Measurements from ENCODE around the gene SPRR2A. TPM values are rescaled to one million over a fixed set of nuclear protein-coding genes. Genes with fewer than 3 reads are reported as not detected.

SPRR2A gene
- 1,000 to 10,000 TPM; 3,933 to 4,263 TPM for polyA plus RNA-seq

DNA sequence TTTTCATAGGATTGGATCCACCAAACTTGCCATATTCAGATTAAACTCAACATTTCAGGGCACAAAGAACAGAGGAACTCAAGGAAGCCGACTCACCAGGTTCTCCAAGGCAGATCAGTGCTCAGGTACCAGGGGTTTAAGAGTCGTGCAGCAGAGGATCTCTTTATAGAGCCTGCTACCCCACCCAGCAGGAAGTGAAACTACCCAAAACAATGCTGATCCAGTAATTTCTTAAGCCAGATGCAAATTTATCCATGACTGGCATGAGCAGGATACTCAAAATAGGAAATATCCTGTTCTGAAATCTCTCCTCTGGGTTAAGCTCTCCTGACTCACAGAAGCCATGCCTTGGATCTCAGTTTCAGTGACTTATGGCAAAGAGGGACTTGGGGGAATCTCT lies at the start of gene SPRR2A:
Gene SPRR2A (minus strand): TSS at position 138 of the 400 bp plus-strand sequence. CDS start 777 bp downstream, outside the sequence.
- Histone ChIP-seq H3K36me3 (ENCODE audit: control insufficient read depth in 2 of 2, insufficient read depth in 2 of 2, low read length in 1 of 2) (no peaks in the 10 kb centered on the region), H3K27me3 (ENCODE audit: control insufficient read depth in 1 of 2, insufficient read depth in 2 of 2, low read length in 2 of 2) (no peaks in the 10 kb centered on the region), H3K4me3 (ENCODE audit: low read depth in 1 of 2, low read length in 2 of 2) (peak within 1 kb of the TSS; percentile 20 to 47), H3K9me3 (ENCODE audit: control insufficient read depth in 2 of 2, insufficient read depth in 1 of 2, low read depth in 1 of 2, low read length in 1 of 2) (no peaks in the 10 kb centered on the region), H3K4me1 (ENCODE audit: control insufficient read depth in 2 of 2, insufficient read depth in 2 of 2, low read length in 1 of 2) (no peaks in the 10 kb centered on the region), H3K27ac (ENCODE audit: low read depth in 2 of 2, low read length in 1 of 2) (peak within 1 kb of the TSS; percentile 65 to 73)
- 53% methylated on average over 2 of the region's 2 CpGs for WGBS, 2 donors

DNA sequence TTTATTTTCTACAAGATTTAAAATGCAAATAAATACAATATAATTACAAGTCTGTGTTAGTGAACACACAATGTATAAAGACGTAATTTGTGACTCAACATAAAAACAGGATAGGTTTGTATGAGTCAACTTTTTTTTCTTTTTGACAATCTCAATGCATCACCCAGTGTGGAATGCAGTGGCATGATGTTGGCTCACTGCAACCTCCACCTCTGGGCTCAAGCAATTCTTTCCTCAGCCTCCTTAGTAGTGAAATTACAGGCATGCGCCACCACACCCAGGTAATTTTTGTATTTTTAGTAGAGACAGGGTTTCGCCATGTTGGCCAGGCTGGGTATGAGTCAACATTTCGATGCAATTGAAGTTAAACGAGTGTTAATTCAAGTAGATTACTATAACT lies 42.9 kb upstream of the SPRR2A start:
- Histone ChIP-seq H3K4me3 (ENCODE audit: low read depth in 1 of 2, low read length in 2 of 2) (no peak overlapping the region), H3K4me1 (ENCODE audit: control insufficient read depth in 2 of 2, insufficient read depth in 2 of 2, low read length in 1 of 2) (no peaks in the 10 kb centered on the region), H3K36me3 (ENCODE audit: control insufficient read depth in 2 of 2, insufficient read depth in 2 of 2, low read length in 1 of 2) (no peaks in the 10 kb centered on the region), H3K27ac (ENCODE audit: low read depth in 2 of 2, low read length in 1 of 2) (no peak overlapping the region), H3K27me3 (ENCODE audit: control insufficient read depth in 1 of 2, insufficient read depth in 2 of 2, low read length in 2 of 2) (no peaks in the 10 kb centered on the region), H3K9me3 (ENCODE audit: control insufficient read depth in 2 of 2, insufficient read depth in 1 of 2, low read depth in 1 of 2, low read length in 1 of 2) (no peaks in the 10 kb centered on the region)
- 55 to 57% methylated on average over 5 of the region's 5 CpGs for WGBS, 2 donors

DNA sequence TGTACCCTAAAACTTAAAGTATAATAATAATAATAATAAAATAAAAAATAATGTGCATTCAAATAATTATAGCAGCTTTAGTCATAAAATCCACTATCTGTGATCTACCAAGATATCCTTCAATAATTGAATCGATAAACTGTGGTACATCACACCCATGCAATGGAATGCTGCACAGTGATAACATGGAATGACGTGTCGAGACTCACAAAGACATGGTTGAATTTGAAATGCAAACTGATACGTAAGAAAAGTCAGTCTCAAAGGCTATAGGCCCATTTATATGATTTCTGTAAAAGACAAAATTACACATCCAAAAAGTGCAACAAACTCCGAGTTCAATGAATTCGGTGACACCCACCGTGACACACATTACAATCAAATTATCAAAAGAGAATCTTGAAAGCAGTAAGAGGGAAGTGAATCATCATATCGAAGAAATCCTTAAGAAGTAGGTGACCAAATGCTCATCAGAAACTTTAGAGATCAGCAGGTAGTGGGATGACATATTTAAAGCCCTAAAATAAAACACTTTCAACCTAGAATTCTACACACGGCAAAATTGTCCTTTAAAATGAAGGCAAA lies 42.2 kb upstream of the SPRR2A start:
- Histone ChIP-seq H3K9me3 (ENCODE audit: control insufficient read depth in 2 of 2, insufficient read depth in 1 of 2, low read depth in 1 of 2, low read length in 1 of 2) (no peaks in the 10 kb centered on the region), H3K4me3 (ENCODE audit: low read depth in 1 of 2, low read length in 2 of 2) (no peak overlapping the region), H3K4me1 (ENCODE audit: control insufficient read depth in 2 of 2, insufficient read depth in 2 of 2, low read length in 1 of 2) (no peaks in the 10 kb centered on the region), H3K27me3 (ENCODE audit: control insufficient read depth in 1 of 2, insufficient read depth in 2 of 2, low read length in 2 of 2) (no peaks in the 10 kb centered on the region), H3K27ac (ENCODE audit: low read depth in 2 of 2, low read length in 1 of 2) (no peak overlapping the region), H3K36me3 (ENCODE audit: control insufficient read depth in 2 of 2, insufficient read depth in 2 of 2, low read length in 1 of 2) (no peaks in the 10 kb centered on the region)
- 90 to 91% methylated on average over 9 of the region's 9 CpGs for WGBS, 2 donors

DNA sequence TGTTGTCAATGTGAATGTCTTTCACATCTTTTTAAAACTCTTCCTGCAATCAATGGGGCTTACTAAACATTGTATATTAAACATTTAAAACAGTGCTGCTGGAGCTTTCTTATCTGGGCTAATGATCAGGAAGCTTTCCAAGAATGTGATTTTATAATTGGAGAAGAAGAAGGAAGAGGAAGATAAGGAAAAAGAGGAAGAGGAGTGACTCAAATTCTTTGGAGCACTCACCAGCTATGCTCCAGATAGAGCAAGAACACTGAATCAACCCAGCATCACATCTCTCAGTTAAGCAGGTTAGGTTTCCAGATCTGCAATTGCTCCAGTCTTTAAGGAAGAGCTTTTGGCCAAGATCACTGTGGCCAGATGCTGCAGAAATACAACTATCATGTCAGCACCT lies 38.5 kb upstream of the SPRR2A start:
- Histone ChIP-seq H3K4me3 (ENCODE audit: low read depth in 1 of 2, low read length in 2 of 2) (no peak overlapping the region), H3K27ac (ENCODE audit: low read depth in 2 of 2, low read length in 1 of 2) (no peak overlapping the region), H3K4me1 (ENCODE audit: control insufficient read depth in 2 of 2, insufficient read depth in 2 of 2, low read length in 1 of 2) (no peaks in the 10 kb centered on the region), H3K36me3 (ENCODE audit: control insufficient read depth in 2 of 2, insufficient read depth in 2 of 2, low read length in 1 of 2) (no peaks in the 10 kb centered on the region), H3K9me3 (ENCODE audit: control insufficient read depth in 2 of 2, insufficient read depth in 1 of 2, low read depth in 1 of 2, low read length in 1 of 2) (no peaks in the 10 kb centered on the region), H3K27me3 (ENCODE audit: control insufficient read depth in 1 of 2, insufficient read depth in 2 of 2, low read length in 2 of 2) (no peaks in the 10 kb centered on the region)

DNA sequence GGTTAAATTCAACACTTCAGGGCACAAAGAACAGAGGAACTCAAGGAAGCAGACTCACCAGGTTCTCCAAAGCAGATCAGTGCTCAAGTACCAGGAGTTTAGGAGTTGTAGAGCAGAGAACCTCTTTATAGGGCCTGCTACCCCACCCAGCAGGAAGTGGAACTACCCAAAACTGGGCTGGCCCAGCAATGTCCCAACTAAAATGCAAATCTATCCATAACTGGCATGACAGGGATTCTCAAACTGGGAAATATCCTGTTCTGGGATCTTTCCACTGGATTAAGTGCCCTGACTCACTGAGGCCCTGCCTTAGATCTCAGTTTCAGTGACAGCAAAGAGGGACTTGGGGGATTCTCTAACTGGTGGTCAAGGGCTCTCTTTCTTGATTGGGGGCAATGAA lies 37.1 kb upstream of the SPRR2A start, which contains the start of gene SPRR2E:
Gene SPRR2E (minus strand): TSS at position 101 of the 400 bp plus-strand sequence. CDS start 775 bp downstream, outside the sequence.
- Histone ChIP-seq H3K4me3 (ENCODE audit: low read depth in 1 of 2, low read length in 2 of 2) (peak within 1 kb of the TSS in 1 of 2 donors; percentile 11), H3K27ac (ENCODE audit: low read depth in 2 of 2, low read length in 1 of 2) (peak within 1 kb of the TSS in 1 of 2 donors; percentile 7), H3K4me1 (ENCODE audit: control insufficient read depth in 2 of 2, insufficient read depth in 2 of 2, low read length in 1 of 2) (no peaks in the 10 kb centered on the region), H3K9me3 (ENCODE audit: control insufficient read depth in 2 of 2, insufficient read depth in 1 of 2, low read depth in 1 of 2, low read length in 1 of 2) (no peaks in the 10 kb centered on the region), H3K27me3 (ENCODE audit: control insufficient read depth in 1 of 2, insufficient read depth in 2 of 2, low read length in 2 of 2) (no peaks in the 10 kb centered on the region), H3K36me3 (ENCODE audit: control insufficient read depth in 2 of 2, insufficient read depth in 2 of 2, low read length in 1 of 2) (no peaks in the 10 kb centered on the region)

DNA sequence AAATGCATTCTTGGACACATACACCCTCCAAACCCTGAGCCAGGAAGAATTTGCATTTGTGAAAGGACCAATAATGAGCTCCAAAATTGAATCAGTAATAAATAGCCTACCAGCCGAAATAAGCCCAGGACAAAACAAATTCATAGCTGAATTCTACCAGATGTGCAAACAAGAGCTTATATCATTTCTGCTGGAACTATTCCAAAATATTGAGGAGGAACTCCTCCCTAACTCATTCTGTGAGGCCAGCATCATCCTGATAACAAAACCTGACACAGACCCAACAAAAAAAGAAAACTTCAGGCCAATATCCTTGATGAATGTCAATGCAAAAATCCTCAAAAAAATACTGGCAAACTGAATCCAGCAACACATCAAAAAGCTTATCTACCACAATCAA lies 30.3 kb upstream of the SPRR2A start:
- 64 to 68% methylated on average over 1 of the region's 1 CpG for WGBS, 2 donors
- no peaks in the 10 kb centered on the region for H3K36me3 ChIP-seq (ENCODE audit: control insufficient read depth in 2 of 2, insufficient read depth in 2 of 2, low read length in 1 of 2)
- no peaks in the 10 kb centered on the region for H3K4me1 ChIP-seq (ENCODE audit: control insufficient read depth in 2 of 2, insufficient read depth in 2 of 2, low read length in 1 of 2)
- no peaks in the 10 kb centered on the region for H3K27me3 ChIP-seq (ENCODE audit: control insufficient read depth in 1 of 2, insufficient read depth in 2 of 2, low read length in 2 of 2)
- no peak overlapping the region for H3K4me3 ChIP-seq (ENCODE audit: low read depth in 1 of 2, low read length in 2 of 2)
- no peak overlapping the region for H3K27ac ChIP-seq (ENCODE audit: low read depth in 2 of 2, low read length in 1 of 2)
- no peaks in the 10 kb centered on the region for H3K9me3 ChIP-seq (ENCODE audit: control insufficient read depth in 2 of 2, insufficient read depth in 1 of 2, low read depth in 1 of 2, low read length in 1 of 2)

DNA sequence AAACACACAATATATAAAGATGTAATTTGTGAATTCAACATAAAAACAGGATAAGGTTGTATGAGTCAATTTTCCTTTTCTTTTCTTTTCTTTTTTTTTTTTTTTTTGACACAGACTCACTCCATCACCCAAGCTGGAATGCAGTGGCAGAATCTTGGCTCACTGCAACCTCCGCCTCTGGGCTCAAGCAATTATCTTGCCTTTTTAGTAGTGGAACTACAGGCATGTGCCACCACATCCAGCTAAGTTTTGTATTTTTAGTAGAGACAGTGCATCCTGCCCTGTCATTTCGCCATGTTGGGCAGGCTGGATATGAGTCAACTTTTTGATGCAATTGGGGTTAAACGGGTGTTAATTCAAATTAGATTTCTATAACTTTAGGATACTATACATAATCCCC lies 24.4 kb upstream of the SPRR2A start:
- H3K36me3 ChIP-seq (ENCODE audit: control insufficient read depth in 2 of 2, insufficient read depth in 2 of 2, low read length in 1 of 2) = no peaks in the 10 kb centered on the region
- H3K4me1 ChIP-seq (ENCODE audit: control insufficient read depth in 2 of 2, insufficient read depth in 2 of 2, low read length in 1 of 2) = no peaks in the 10 kb centered on the region
- 52 to 64% methylated on average over 3 of the region's 3 CpGs for WGBS, 2 donors
- no peak overlapping the region for H3K27ac ChIP-seq (ENCODE audit: low read depth in 2 of 2, low read length in 1 of 2)
- no peak overlapping the region for H3K4me3 ChIP-seq (ENCODE audit: low read depth in 1 of 2, low read length in 2 of 2)
- H3K27me3 ChIP-seq (ENCODE audit: control insufficient read depth in 1 of 2, insufficient read depth in 2 of 2, low read length in 2 of 2) = no peaks in the 10 kb centered on the region
- no peaks in the 10 kb centered on the region for H3K9me3 ChIP-seq (ENCODE audit: control insufficient read depth in 2 of 2, insufficient read depth in 1 of 2, low read depth in 1 of 2, low read length in 1 of 2)

DNA sequence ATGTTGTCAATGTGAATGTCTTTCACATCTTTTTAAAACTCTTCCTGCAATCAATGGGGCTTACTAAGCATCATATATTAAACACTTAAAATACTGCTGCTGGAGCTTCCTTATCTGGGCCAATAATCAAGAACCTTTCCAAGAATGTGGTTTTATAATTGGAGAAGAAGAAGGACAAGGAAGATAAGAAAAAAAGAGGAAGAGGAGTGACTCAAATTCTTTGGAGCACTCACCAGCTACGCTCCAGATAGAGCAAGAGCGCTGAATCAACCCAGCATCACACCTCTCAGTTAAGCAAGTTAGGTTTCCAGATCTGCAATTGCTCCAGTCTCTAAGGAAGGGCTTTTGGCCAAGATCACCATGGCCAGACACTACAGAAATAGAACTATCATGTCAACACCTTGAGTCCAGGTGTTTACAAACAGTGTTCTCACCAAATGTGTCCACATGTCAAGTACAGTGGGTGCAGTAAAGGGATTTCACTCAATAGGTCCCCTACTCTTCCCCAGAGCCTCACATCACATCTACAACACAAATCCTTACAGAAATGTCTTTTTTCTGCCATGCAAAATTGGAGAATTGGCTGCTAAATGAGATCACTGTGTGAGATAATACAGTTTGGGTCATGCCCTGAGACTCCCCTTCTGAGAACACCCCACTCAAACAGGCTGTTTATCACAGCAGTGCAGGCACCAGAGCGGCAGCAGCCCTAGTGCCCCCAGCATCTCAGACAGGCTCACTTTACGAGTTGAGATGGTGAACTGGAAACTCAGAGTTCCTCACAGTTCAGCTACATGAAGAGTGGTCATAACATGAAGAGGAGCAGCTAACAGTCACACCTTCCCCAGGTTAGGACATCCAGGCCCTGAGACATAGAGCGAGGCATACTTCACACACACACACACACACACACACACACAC lies 15.8 kb upstream of the SPRR2A start:
- Histone ChIP-seq H3K4me3 (ENCODE audit: low read depth in 1 of 2, low read length in 2 of 2) (no peak overlapping the region), H3K27ac (ENCODE audit: low read depth in 2 of 2, low read length in 1 of 2) (no peak overlapping the region), H3K4me1 (ENCODE audit: control insufficient read depth in 2 of 2, insufficient read depth in 2 of 2, low read length in 1 of 2) (no peaks in the 10 kb centered on the region), H3K27me3 (ENCODE audit: control insufficient read depth in 1 of 2, insufficient read depth in 2 of 2, low read length in 2 of 2) (no peaks in the 10 kb centered on the region), H3K36me3 (ENCODE audit: control insufficient read depth in 2 of 2, insufficient read depth in 2 of 2, low read length in 1 of 2) (no peaks in the 10 kb centered on the region), H3K9me3 (ENCODE audit: control insufficient read depth in 2 of 2, insufficient read depth in 1 of 2, low read depth in 1 of 2, low read length in 1 of 2) (no peaks in the 10 kb centered on the region)
- 77 to 85% methylated on average over 5 of the region's 5 CpGs for WGBS, 2 donors

DNA sequence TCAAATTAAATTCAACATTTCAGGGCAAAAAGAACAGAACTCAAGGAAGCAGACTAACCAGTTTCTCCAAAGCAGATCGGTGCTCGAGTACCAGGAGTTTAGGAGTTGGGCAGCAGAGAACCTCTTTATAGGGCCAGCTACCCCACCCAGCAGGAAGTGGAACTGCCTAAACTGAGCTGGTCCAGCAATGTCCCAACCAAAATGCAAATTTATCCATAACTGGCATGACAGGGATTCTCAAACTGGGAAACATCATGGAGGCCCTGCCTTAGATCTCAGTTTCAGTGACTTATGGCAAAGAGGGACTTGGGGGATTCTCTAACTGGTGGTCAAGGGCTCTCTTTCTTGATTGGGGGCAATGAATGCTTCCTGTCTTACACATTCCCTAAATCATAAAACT lies 14.2 kb upstream of the SPRR2A start, which contains the start of gene SPRR2B:
Gene SPRR2B (minus strand): TSS at position 101 of the 400 bp plus-strand sequence. CDS start 772 bp downstream, outside the sequence.
- Histone ChIP-seq H3K36me3 (ENCODE audit: control insufficient read depth in 2 of 2, insufficient read depth in 2 of 2, low read length in 1 of 2) (no peaks in the 10 kb centered on the region), H3K4me1 (ENCODE audit: control insufficient read depth in 2 of 2, insufficient read depth in 2 of 2, low read length in 1 of 2) (no peaks in the 10 kb centered on the region), H3K27me3 (ENCODE audit: control insufficient read depth in 1 of 2, insufficient read depth in 2 of 2, low read length in 2 of 2) (no peaks in the 10 kb centered on the region), H3K27ac (ENCODE audit: low read depth in 2 of 2, low read length in 1 of 2) (peak within 1 kb of the TSS in 1 of 2 donors; percentile 37), H3K9me3 (ENCODE audit: control insufficient read depth in 2 of 2, insufficient read depth in 1 of 2, low read depth in 1 of 2, low read length in 1 of 2) (no peaks in the 10 kb centered on the region), H3K4me3 (ENCODE audit: low read depth in 1 of 2, low read length in 2 of 2) (no peak within 1 kb of the TSS)
- 38 to 54% methylated on average over 2 of the region's 2 CpGs for WGBS, 2 donors
